Measurements from ENCODE around the gene PLPP6. TPM values are rescaled to one million over a fixed set of nuclear protein-coding genes. Genes with fewer than 3 reads are reported as not detected.

PLPP6 gene
- total RNA-seq (1 to 10 TPM; 5.7 to 6.3 TPM), polyA plus RNA-seq (ENCODE audit: insufficient read length in 6 of 6) (10 to 100 TPM in 3 of 6 donors, 1 to 10 TPM in 3; 9.2 to 10.5 (median 10.1) TPM)
- long read RNA-seq, donor 1, transcript PLPP6-201 (1 exons, 2,944 nt): major isoform, 12 of 12 reads
- long read RNA-seq, donor 1, partial matches to known transcripts: 0 of 12 reads
- long read RNA-seq, donor 1, other reads (novel, unspliced or antisense): 0 of 12 reads
- long read RNA-seq, donor 2, transcript PLPP6-201 (1 exons, 2,944 nt): major isoform, 17 of 17 reads
- long read RNA-seq, donor 2, partial matches to known transcripts: 0 of 17 reads
- long read RNA-seq, donor 2, other reads (novel, unspliced or antisense): 0 of 17 reads
- long read RNA-seq, donor 3, transcript PLPP6-201 (1 exons, 2,944 nt): major isoform, 15 of 15 reads
- long read RNA-seq, donor 3, partial matches to known transcripts: 0 of 15 reads
- long read RNA-seq, donor 3, other reads (novel, unspliced or antisense): 0 of 15 reads
- long read RNA-seq, donor 4, partial matches to known transcripts: 0 of 2 reads
- long read RNA-seq, donor 4, other reads (novel, unspliced or antisense): 0 of 2 reads
- long read RNA-seq, donor 5, transcript PLPP6-201 (1 exons, 2,944 nt): major isoform, 14 of 14 reads
- long read RNA-seq, donor 5, partial matches to known transcripts: 0 of 14 reads
- long read RNA-seq, donor 5, other reads (novel, unspliced or antisense): 0 of 14 reads
- long read RNA-seq, donor 6, transcript PLPP6-201 (1 exons, 2,944 nt): major isoform, 11 of 11 reads
- long read RNA-seq, donor 6, partial matches to known transcripts: 0 of 11 reads
- long read RNA-seq, donor 6, other reads (novel, unspliced or antisense): 0 of 11 reads
- long read RNA-seq, donor 7, transcript PLPP6-201 (1 exons, 2,944 nt): major isoform, 6 of 6 reads
- long read RNA-seq, donor 7, partial matches to known transcripts: 0 of 6 reads
- long read RNA-seq, donor 7, other reads (novel, unspliced or antisense): 0 of 6 reads
- long read RNA-seq, donor 8, transcript PLPP6-201 (1 exons, 2,944 nt): major isoform, 12 of 12 reads
- long read RNA-seq, donor 8, partial matches to known transcripts: 0 of 12 reads
- long read RNA-seq, donor 8, other reads (novel, unspliced or antisense): 0 of 12 reads
- long read RNA-seq, donor 9: 0 reads
- long read RNA-seq, donor 10, partial matches to known transcripts: 0 of 1 reads
- long read RNA-seq, donor 10, other reads (novel, unspliced or antisense): 0 of 1 reads
- long read RNA-seq, donor 11, transcript PLPP6-201 (1 exons, 2,944 nt): major isoform, 33 of 33 reads
- long read RNA-seq, donor 11, partial matches to known transcripts: 0 of 33 reads
- long read RNA-seq, donor 11, other reads (novel, unspliced or antisense): 0 of 33 reads
- long read RNA-seq, donor 12, transcript PLPP6-201 (1 exons, 2,944 nt): major isoform, 7 of 7 reads
- long read RNA-seq, donor 12, partial matches to known transcripts: 0 of 7 reads
- long read RNA-seq, donor 12, other reads (novel, unspliced or antisense): 0 of 7 reads

GRCh38 chr9:4662108-4662988 lies at the start of gene PLPP6:
PLPP6 (plus strand) TSS chr9:4662294; CDS start chr9:4662376, 82 bp downstream.
- TF ChIP-seq CTCF (IDR thresholded peaks at IDR 0.05): peak; percentile 39 to 45
- Histone ChIP-seq H3K4me3 (peak within 1 kb of the TSS; percentile 78 to 79), H3K36me3 (no peaks in the 10 kb centered on the region), H3K27ac (peak within 1 kb of the TSS; percentile 84 to 87), H3K9me3 (no peaks in the 10 kb centered on the region), H3K27me3 (no peaks in the 10 kb centered on the region), H3K4me1 (peaks cover 13 to 63% of the 10 kb centered on the region in 2 donors)
- intact Hi-C loops (cut with DNase I): no loop called here
- DNase-seq: peak; percentile 76 to 96 (median 90)
- ATAC-seq: peak; percentile 90

GRCh38 chr9:4614627-4615026 lies 47.5 kb upstream of the PLPP6 start:
- no peaks in the 10 kb centered on the region for H3K4me1 ChIP-seq
- DNase-seq (no peak), ATAC-seq (no peak)
- TF ChIP-seq CTCF (IDR thresholded peaks at IDR 0.05): no peak
- no peak overlapping the region for H3K4me3 ChIP-seq
- no peaks in the 10 kb centered on the region for H3K27me3 ChIP-seq
- no peaks in the 10 kb centered on the region for H3K36me3 ChIP-seq
- intact Hi-C loops (cut with DNase I): no loop called here
- H3K27ac ChIP-seq: no peak overlapping the region
- no peaks in the 10 kb centered on the region for H3K9me3 ChIP-seq

GRCh38 chr9:4615251-4615650 lies 46.8 kb upstream of the PLPP6 start:
- intact Hi-C loops (cut with DNase I): no loop called here
- H3K36me3 ChIP-seq: no peaks in the 10 kb centered on the region
- H3K27me3 ChIP-seq: no peaks in the 10 kb centered on the region
- no peak overlapping the region for H3K4me3 ChIP-seq
- DNase-seq (no peak), ATAC-seq (peak; percentile 45)
- H3K9me3 ChIP-seq: no peaks in the 10 kb centered on the region
- no peak for TF ChIP-seq CTCF (IDR thresholded peaks at IDR 0.05)
- no peak overlapping the region for H3K27ac ChIP-seq
- H3K4me1 ChIP-seq: no peaks in the 10 kb centered on the region

GRCh38 chr9:4615778-4616177 lies 46.3 kb upstream of the PLPP6 start:
- ATAC-seq: no peak
- intact Hi-C loops (cut with DNase I): no loop called here
- DNase-seq: no peak
- no peaks in the 10 kb centered on the region for H3K36me3 ChIP-seq
- no peaks in the 10 kb centered on the region for H3K27me3 ChIP-seq
- no peak for TF ChIP-seq CTCF (IDR thresholded peaks at IDR 0.05)
- no peaks in the 10 kb centered on the region for H3K9me3 ChIP-seq
- H3K4me3 ChIP-seq: no peak overlapping the region
- no peak overlapping the region for H3K27ac ChIP-seq
- H3K4me1 ChIP-seq: no peaks in the 10 kb centered on the region

Measured in left lung (tissue), 14 donors.